ENCODE measurements around the gene MOK. TPM values are rescaled to one million over a fixed set of nuclear protein-coding genes. Genes with fewer than 3 reads are reported as not detected.

MOK gene
- total RNA-seq, 1 experiment from 2014 or later, result 2.8 TPM

- no peak overlapping the region for H4K91ac ChIP-seq (ENCODE audit: insufficient read length, low read depth, low read length)
- H3K27ac ChIP-seq (ENCODE audit: insufficient read length, low read depth, low read length), result no peak overlapping the region
- no peak overlapping the region for H2AK5ac ChIP-seq (ENCODE audit: insufficient read length, low read length)
- no peak overlapping the region for H2BK15ac ChIP-seq (ENCODE audit: low read depth, low read length)
- Mint-ChIP-seq H3K9me3 (no peaks in the 10 kb centered on the region), H3K4me3 (no peak overlapping the region), H3K27me3 (ENCODE audit: low read depth) (no peaks in the 10 kb centered on the region), H3K36me3 (ENCODE audit: insufficient read depth in 1 of 3, low read depth in 3 of 3) (peaks cover 4 to 13% (median 13%) of the 10 kb centered on the region in 3 experiments; a peak in 6 of 7 replicates), H3K27ac (no peak overlapping the region), H3K4me1 (peaks cover 9 to 34% of the 10 kb centered on the region in 2 experiments)
- TF ChIP-seq CTCF (conservative IDR thresholded peaks at IDR 0.05), result no peak
- H4K5ac ChIP-seq (ENCODE audit: insufficient read length, low read depth, low read length), result no peak overlapping the region
- H2BK120ac ChIP-seq (ENCODE audit: low read depth, low read length, poor library complexity, severe bottlenecking), result no peak overlapping the region
- no peak overlapping the region for H4K8ac ChIP-seq (replicated peaks; ENCODE audit: insufficient read length, low read depth, low read length)
- H3K23ac ChIP-seq (ENCODE audit: insufficient read length, low read depth, low read length), result no peak overlapping the region
- H3K79me2 ChIP-seq (ENCODE audit: insufficient read depth, low read length), result no peaks in the 10 kb centered on the region
- H3K79me1 ChIP-seq (ENCODE audit: insufficient read depth, low read depth, low read length, poor library complexity, severe bottlenecking), result no peaks in the 10 kb centered on the region
- no peaks in the 10 kb centered on the region for H3K27me3 ChIP-seq (ENCODE audit: insufficient read depth, low read length)
- no peak overlapping the region for H3K4me2 ChIP-seq (ENCODE audit: insufficient read depth, insufficient read length, low read length)
- no peak overlapping the region for H2BK20ac ChIP-seq (ENCODE audit: low read depth, low read length, poor library complexity, severe bottlenecking)
- H2BK5ac ChIP-seq (ENCODE audit: insufficient read length, low read length), result no peak overlapping the region
- no peak overlapping the region for H3K14ac ChIP-seq (ENCODE audit: insufficient read depth, low read length)
- no peak overlapping the region for H3K56ac ChIP-seq (ENCODE audit: insufficient read length, low read depth, low read length)
- no peak overlapping the region for H3K9ac ChIP-seq (ENCODE audit: extremely low read depth, insufficient read length, low read length)
- no peak for DNase-seq
- H3K18ac ChIP-seq (ENCODE audit: insufficient read length, low read depth, low read length), result no peak overlapping the region
- no peaks in the 10 kb centered on the region for H3K4me1 ChIP-seq (ENCODE audit: insufficient read depth, low read length)
- no peak overlapping the region for H3K4ac ChIP-seq (ENCODE audit: low read depth, low read length)
- no peaks in the 10 kb centered on the region for H3K9me3 ChIP-seq (ENCODE audit: control insufficient read depth, low read depth, low read length)
- no peaks in the 10 kb centered on the region for H4K20me1 ChIP-seq (ENCODE audit: control insufficient read depth, insufficient read depth, insufficient read length)
- WGBS (ENCODE audit: extremely low coverage, insufficient read length, low lambda C conversion rate), result no CpG with 5 or more reads among the region's 10 CpGs
- H2BK12ac ChIP-seq (ENCODE audit: insufficient read length, low read depth, low read length), result no peak overlapping the region
- H2AFZ ChIP-seq (ENCODE audit: low read length), result no peak overlapping the region
- H3K23me2 ChIP-seq (ENCODE audit: insufficient read length, low read depth, low read length, poor library complexity, severe bottlenecking), result no peaks in the 10 kb centered on the region
- no peak overlapping the region for H3T11ph ChIP-seq (ENCODE audit: low read length)
These were observed 91.5 kb downstream of the MOK start for GRCh38 chr14:102213470-102213869.

Measured in H9 (cell line).